Fibroblast of lung (primary cell): Measurements from ENCODE around the gene JPT1. TPM values are rescaled to one million over a fixed set of nuclear protein-coding genes. Genes with fewer than 3 reads are reported as not detected.
A peak's percentile ranks its signal among the peaks of the same experiment; 100 is the strongest.

Experiments
- DNase-seq, 2 donors: peaks; one replicate each; pipeline versions ENCODE4 v3.0.0 to v3.0.0-alpha.2; 2010; ENCODE audit warnings: low read depth in 2 of 2
- H2AFZ ChIP-seq: 2 replicates; pipeline ENCODE4 v1.5.1; 2012; ENCODE audit warnings: low read length, control low read depth, inconsistent platforms
- H3K27ac ChIP-seq: 2 replicates; pipeline ENCODE4 v1.5.1; 2011; ENCODE audit warnings: low read length, control low read depth; ENCODE audit not compliant: insufficient read depth
- H3K27me3 ChIP-seq: 2 replicates; pipeline ENCODE4 v1.5.1; 2011; ENCODE audit warnings: mild to moderate bottlenecking, low read length; ENCODE audit not compliant: control insufficient read depth, insufficient read depth
- H3K36me3 ChIP-seq: 2 replicates; pipeline ENCODE4 v1.5.1; 2011; ENCODE audit warnings: low read length; ENCODE audit not compliant: control insufficient read depth, insufficient read depth
- H3K4me1 ChIP-seq: 2 replicates; pipeline ENCODE4 v1.5.1; 2011; ENCODE audit warnings: low read length; ENCODE audit not compliant: control insufficient read depth, insufficient read depth; ENCODE audit errors: extremely low read depth
- H3K4me2 ChIP-seq: 2 replicates; pipeline ENCODE4 v1.5.1; 2011; ENCODE audit warnings: low read length, control low read depth; ENCODE audit not compliant: insufficient read depth; ENCODE audit errors: extremely low read depth
- H3K4me3 ChIP-seq, 4 experiments: fragments of 200-600 bp in 1 of 4; sonication (generic) in 1 of 4; replicated peaks in 1 of 4; 2 replicates each; pipeline ENCODE4 v1.5.1; 2011 to 2016; ENCODE audit warnings: low read length in 4 of 4, low read depth in 3 of 4, mild to moderate bottlenecking in 3 of 4, control low read depth in 2 of 4, inconsistent platforms in 1 of 4, mixed read lengths in 1 of 4; ENCODE audit not compliant: insufficient read depth in 1 of 4; ENCODE audit errors: control extremely low read depth in 1 of 4
- H3K79me2 ChIP-seq: 2 replicates; pipeline ENCODE4 v1.5.1; 2012; ENCODE audit warnings: mild to moderate bottlenecking, low read length, inconsistent platforms; ENCODE audit not compliant: control insufficient read depth, insufficient read depth
- H3K9ac ChIP-seq: 2 replicates; pipeline ENCODE4 v1.5.1; 2011; ENCODE audit warnings: mild to moderate bottlenecking, low read length, control low read depth; ENCODE audit not compliant: insufficient read depth
- H3K9me3 ChIP-seq: 2 replicates; pipeline ENCODE4 v1.5.1; 2012; ENCODE audit warnings: low read depth, low read length; ENCODE audit not compliant: control insufficient read depth, insufficient read depth
- H4K20me1 ChIP-seq: 2 replicates; pipeline ENCODE4 v1.5.1; 2011; ENCODE audit warnings: low read length; ENCODE audit not compliant: control insufficient read depth, insufficient read depth; ENCODE audit errors: extremely low read depth
- CTCF ChIP-seq, 2 donors: IDR thresholded peaks in 1 of 2; conservative IDR thresholded peaks in 1 of 2; 1 replicate in 1 of 2; 2 replicates in 1 of 2; pipeline ENCODE4 v1.5.1; 2011 to 2012; ENCODE audit warnings: low read length in 2 of 2, control low read depth in 1 of 2, inconsistent platforms in 1 of 2, low read depth in 1 of 2, mild to moderate bottlenecking in 1 of 2
- EZH2 ChIP-seq: IDR thresholded peaks from 2 replicates; pipeline ENCODE4 v1.5.1; 2012; ENCODE audit warnings: low read length, control low read depth, mild to moderate bottlenecking; ENCODE audit errors: missing control alignments
- polyA plus RNA-seq, 2 donors: library from polyadenylated mRNA; depleted of rRNA in 1 of 2; stranded (reverse) in 1 of 2; unstranded in 1 of 2; fragments of >200 nt; gene quantifications; 2 replicates each; pipeline ENCODE4 v1.2.1, GENCODE V29; 2011 to 2012; ENCODE audit warnings: missing spikeins in 1 of 2
- total RNA-seq: library from RNA; depleted of rRNA; stranded (reverse); fragments of >200 nt; gene quantifications from 2 replicates; pipeline ENCODE4 v1.2.1, GENCODE V29; 2014

Gene JPT1
- total and polyA plus RNA-seq, 2 donors (not counting 1 experiment from before 2014, with no cell fraction given) = 78.8 to 142 TPM

- Histone ChIP-seq H3K27me3 (no peaks in the 10 kb centered on the region), H3K27ac (peak within 1 kb of the TSS; percentile 80), H3K9ac (peak within 1 kb of the TSS; percentile 73), H2AFZ (peak within 1 kb of the TSS; percentile 73), H3K4me1 (no peaks in the 10 kb centered on the region), H3K79me2 (no peaks in the 10 kb centered on the region), H4K20me1 (no peaks in the 10 kb centered on the region), H3K4me2 (peak within 1 kb of the TSS; percentile 81), H3K4me3 (peak within 1 kb of the TSS; percentile 67 to 87 (median 78)), H3K36me3 (peaks cover 15% of the 10 kb centered on the region), H3K9me3 (no peaks in the 10 kb centered on the region)
- peak; percentile 74 to 76 for DNase-seq
- TF ChIP-seq CTCF (conservative IDR thresholded peaks at IDR 0.05 in 1 of 2, IDR thresholded peaks at IDR 0.05 in 1 of 2; ENCODE audit: low read depth in 1 of 2, low read length in 2 of 2) (peak; percentile 34 to 70), EZH2 (no peak)
These were observed 22.9 kb downstream of the JPT1 start, which contains the start of gene NT5C for GRCh38 chr17:75131278-75132017. TSS of gene NT5C (minus strand) at chr17:75131742. CDS start at chr17:75131707, 35 bp downstream.

GRCh38 chr17:75130632-75131277 lies 23.6 kb downstream of the JPT1 start:
- Histone ChIP-seq H3K4me2 (peak overlapping the region; percentile 81), H3K9me3 (no peaks in the 10 kb centered on the region), H3K9ac (peak overlapping the region; percentile 73), H3K4me1 (no peaks in the 10 kb centered on the region), H2AFZ (no peak overlapping the region), H3K79me2 (no peaks in the 10 kb centered on the region), H3K36me3 (peaks cover 12% of the 10 kb centered on the region), H3K4me3 (peak overlapping the region; percentile 67 to 87 (median 78)), H3K27ac (peak overlapping the region; percentile 80), H3K27me3 (no peaks in the 10 kb centered on the region), H4K20me1 (no peaks in the 10 kb centered on the region)
- TF ChIP-seq EZH2 (no peak), CTCF (conservative IDR thresholded peaks at IDR 0.05 in 1 of 2, IDR thresholded peaks at IDR 0.05 in 1 of 2; ENCODE audit: low read depth in 1 of 2, low read length in 2 of 2) (peak; percentile 42 to 62)
- DNase-seq = peak; percentile 57 to 60

GRCh38 chr17:75130059-75130631 lies 24.2 kb downstream of the JPT1 start:
- H3K79me2 ChIP-seq = no peaks in the 10 kb centered on the region
- no peaks in the 10 kb centered on the region for H3K9me3 ChIP-seq
- peak overlapping the region; percentile 67 to 87 (median 78) for H3K4me3 ChIP-seq
- DNase-seq = no peak
- H3K9ac ChIP-seq = no peak overlapping the region
- H3K4me2 ChIP-seq = peak overlapping the region; percentile 81
- H2AFZ ChIP-seq = no peak overlapping the region
- no peaks in the 10 kb centered on the region for H4K20me1 ChIP-seq
- no peaks in the 10 kb centered on the region for H3K4me1 ChIP-seq
- no peaks in the 10 kb centered on the region for H3K27me3 ChIP-seq
- peaks cover 12% of the 10 kb centered on the region for H3K36me3 ChIP-seq
- no peak overlapping the region for H3K27ac ChIP-seq
- TF ChIP-seq CTCF (conservative IDR thresholded peaks at IDR 0.05 in 1 of 2, IDR thresholded peaks at IDR 0.05 in 1 of 2; ENCODE audit: low read depth in 1 of 2, low read length in 2 of 2) = no peak
- no peak for TF ChIP-seq EZH2
